GM12874 (cell line): ENCODE data around the gene CDH9.

ENCODE experiments used
- CTCF ChIP-seq: IDR thresholded peaks from 2 replicates; pipeline ENCODE4 v1.5.1; 2011; ENCODE audit warnings: low read depth, mild to moderate bottlenecking, control low read depth, low read length, moderate library complexity; ENCODE audit not compliant: insufficient read depth

CDH9 gene

GRCh38 chr5:26893078-26893477, 145.3 kb downstream of the CDH9 start:
- TF ChIP-seq CTCF = no peak

DNA sequence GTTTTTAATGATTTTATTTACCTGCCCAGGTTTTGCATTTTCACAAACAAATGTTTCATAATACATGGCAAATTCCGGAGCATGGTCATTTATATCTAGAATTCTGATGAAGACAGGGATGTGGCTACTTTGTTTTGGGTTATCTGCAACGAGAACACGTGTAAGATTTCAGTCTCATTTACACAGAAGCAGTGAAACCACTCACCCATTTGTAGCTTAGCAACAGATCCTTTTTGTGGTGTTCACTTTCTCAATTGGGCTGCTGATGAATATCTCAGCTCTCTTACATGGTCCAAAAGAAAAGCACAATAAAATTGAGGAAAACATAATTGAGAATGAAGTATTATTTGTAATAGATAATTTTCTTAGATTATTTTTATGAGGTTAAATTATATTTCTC, 148.6 kb downstream of the CDH9 start:
- no peak for TF ChIP-seq CTCF

- no peak for TF ChIP-seq CTCF
Observed at GRCh38 chr5:26884481-26884880, 153.9 kb downstream of the CDH9 start.

GRCh38 chr5:26883375-26883774, 155.0 kb downstream of the CDH9 start:
- no peak for TF ChIP-seq CTCF

DNA sequence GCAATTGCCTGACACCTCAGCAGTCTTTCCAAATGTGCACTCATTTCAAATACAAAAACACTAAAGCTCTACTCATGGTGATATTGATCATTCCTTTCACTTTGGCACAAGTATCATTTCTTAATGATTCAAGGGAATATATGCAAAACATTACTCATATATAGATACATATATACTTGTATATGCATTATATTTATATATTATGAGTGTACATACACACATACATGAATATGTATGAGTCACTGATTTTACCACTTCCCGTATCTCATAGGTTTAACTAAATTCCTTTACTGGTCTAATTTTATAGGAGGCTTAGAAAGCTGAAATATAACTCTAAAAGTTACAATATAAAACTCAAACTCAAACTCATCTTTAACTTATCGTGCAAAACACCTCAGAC, 156.5 kb downstream of the CDH9 start:
- TF ChIP-seq CTCF = no peak

- TF ChIP-seq CTCF = no peak
Observed at GRCh38 chr5:26877154-26877553, 161.2 kb downstream of the CDH9 start.

- no peak for TF ChIP-seq CTCF
Observed at GRCh38 chr5:26872337-26872736, 166.0 kb downstream of the CDH9 start.

DNA sequence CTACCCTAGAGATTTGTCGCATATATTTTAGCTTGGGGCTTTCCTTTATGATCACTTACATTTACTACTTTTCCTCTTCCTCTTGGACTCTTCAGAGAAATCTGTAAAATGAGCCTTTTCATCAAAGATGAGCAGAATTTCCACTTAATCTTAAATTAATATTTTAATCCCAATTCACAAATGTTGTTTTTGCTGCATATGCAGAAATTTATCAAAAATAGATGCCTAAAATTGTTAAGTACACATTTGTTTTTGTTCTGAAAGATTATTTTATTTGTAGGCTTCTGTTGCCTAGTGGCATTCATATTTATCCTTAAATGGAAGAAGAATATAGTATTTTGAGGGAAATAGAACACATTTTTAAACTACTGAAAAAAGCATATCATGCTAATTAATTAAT, 168.6 kb downstream of the CDH9 start:
- TF ChIP-seq CTCF = no peak
